Measurements from ENCODE around the gene UQCC3. TPM values are rescaled to one million over a fixed set of nuclear protein-coding genes. Genes with fewer than 3 reads are reported as not detected.
A peak's percentile ranks its signal among the peaks of the same experiment; 100 is the strongest.

UQCC3 gene
- total and polyA plus RNA-seq, 2 of the 13 experiments (the other 11 are each of a cell fraction or from before 2014, with no cell fraction given), result 7.7 to 16.0 TPM

- Histone ChIP-seq H3K4me2 (ENCODE audit: low read depth, low read length) (peak overlapping the region; percentile 68; the same call in 1 of the 2 replicates), H3K27ac (ENCODE audit: extremely low read length, insufficient read depth, low read length) (peak overlapping the region; percentile 98), H4K20me1 (ENCODE audit: insufficient read depth, low read length) (peaks cover 8% of the 10 kb centered on the region), H3K9ac (ENCODE audit: insufficient read depth, low read depth, low read length) (no peak overlapping the region), H3K79me2 (ENCODE audit: insufficient read depth, low read length) (peaks cover 46% of the 10 kb centered on the region), H3K4me3 (replicated peaks in 1 of 3; ENCODE audit: insufficient read depth in 1 of 3, low read depth in 2 of 3, low read length in 3 of 3) (no peak overlapping the region), H2AFZ (ENCODE audit: low read length) (no peak overlapping the region), H3K36me3 (replicated peaks in 1 of 2; ENCODE audit: control insufficient read depth in 1 of 2, insufficient read depth in 2 of 2, low read length in 2 of 2) (peaks cover 4 to 24% of the 10 kb centered on the region in 2 experiments; a peak in 3 of 5 replicates), H3K27me3 (ENCODE audit: control insufficient read depth in 1 of 2, insufficient read depth in 2 of 2, low read length in 2 of 2) (no peaks in the 10 kb centered on the region), H3K9me3 (ENCODE audit: low read length) (no peaks in the 10 kb centered on the region), H3K4me1 (ENCODE audit: insufficient read depth, low read length) (peaks cover 52% of the 10 kb centered on the region)
- TF ChIP-seq AKAP8 (CRISPR knock-in tag; IDR thresholded peaks at IDR 0.05), result 0 out of 2 replicates have a peak, but pooled peaks have one; percentile 23
- TF ChIP-seq POLR2AphosphoS5 (IDR thresholded peaks at IDR 0.05; ENCODE audit: low read depth, low read length), result 0 out of 2 replicates have a peak, but pooled peaks have one; percentile 17
- no peak for TF ChIP-seq ZBTB4 (CRISPR knock-in tag; IDR thresholded peaks at IDR 0.05; ENCODE audit: borderline replicate concordance)
- TF ChIP-seq FOXO4 (CRISPR knock-in tag; conservative IDR thresholded peaks at IDR 0.05), result 0 out of 2 replicates have a peak, but pooled peaks have one; percentile 27
- ATAC-seq (no peak), FAIRE-seq (no peak), DNase-seq (ENCODE audit: low spot score) (no peak)
- ChIA-PET POLR2A (interaction anchor here (1.3 to 5.0 kb wide), 5 partner anchors 18 to 223 kb away, joined by 3 to 53 read pairs (median 19); partner anchors contain the start of genes B3GAT3, C11orf98, CSKMT and LBHD1), CTCF (ENCODE audit: low intra/inter-chr PET ratio, low total read pairs) (no interaction called here)
- BruUV-seq (replicated peaks), result no TSS peak
- intact Hi-C loops (cut with micrococcal nuclease; ENCODE audit: unreplicated experiment), result no loop called here
- in situ Hi-C loops (cut with HindIII; ENCODE audit: extremely low pct_ligation_motif_present, low pct_unique_long_range_greater_than_20kb), result no loop called here
- 91% methylated on average over 3 of the region's 6 CpGs for WGBS (ENCODE audit: low lambda C conversion rate)
These were observed 23.9 kb upstream of the UQCC3 start for GRCh38 chr11:62647609-62648005.
